Measurements from ENCODE around the gene C19orf81.
"Not testable (repeated sequence)": the region's sequence is repeated elsewhere in the genome, so short reads cannot be mapped to it uniquely, and the experiment has no call there.

Gene C19orf81

DNA sequence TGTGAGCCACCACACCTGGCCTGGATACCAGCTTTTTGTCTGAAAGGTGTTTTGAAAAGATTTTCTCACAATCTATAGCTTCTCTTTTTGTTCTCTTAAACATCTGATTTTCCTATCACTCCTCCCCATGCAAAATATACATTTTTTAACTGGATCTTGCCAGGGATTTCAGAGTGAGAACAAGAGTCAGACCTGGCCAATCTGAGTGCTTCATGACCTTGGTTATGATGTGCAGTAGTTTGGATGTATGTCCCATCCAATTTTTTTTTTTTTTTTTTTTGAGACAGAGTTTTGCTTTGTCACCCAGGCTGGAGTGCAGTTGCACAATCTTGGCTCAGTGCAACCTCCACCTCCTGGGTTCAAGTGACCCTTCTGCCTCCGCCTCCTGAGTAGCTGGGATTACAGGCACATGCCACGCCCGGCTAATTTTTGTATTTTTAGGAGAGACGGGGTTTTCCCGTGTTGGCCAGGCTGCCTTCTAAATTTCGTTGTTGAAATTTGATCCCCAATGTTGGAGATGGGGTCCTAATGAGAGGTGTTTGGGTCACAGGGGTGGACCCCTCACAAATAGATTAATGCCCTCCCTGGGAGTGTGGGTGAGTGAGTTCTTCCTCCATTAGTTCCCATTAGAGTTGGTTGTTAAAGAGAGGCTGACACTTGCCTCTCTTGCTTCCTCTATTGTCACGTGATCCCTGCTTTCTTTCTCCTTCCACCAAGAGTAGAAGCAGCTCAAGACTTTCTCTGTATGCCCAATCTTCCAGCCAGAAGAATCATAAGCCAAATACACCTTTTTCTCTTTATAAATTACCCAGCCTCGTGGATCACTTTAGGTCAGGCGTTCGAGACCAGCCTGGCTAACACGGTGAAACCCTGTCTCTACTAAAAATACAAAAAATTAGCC, 36.5 kb upstream of the C19orf81 start:
- not testable (repeated sequence) for H3K27ac ChIP-seq (ENCODE audit: low read depth, low read length); H3K4me3 ChIP-seq (ENCODE audit: low read length); H3K27me3 ChIP-seq (ENCODE audit: insufficient read depth, low read length); H3K4me1 ChIP-seq (ENCODE audit: insufficient read depth, low read length); H3K9me3 ChIP-seq (ENCODE audit: insufficient read depth, low read depth, low read length); H3K36me3 ChIP-seq (ENCODE audit: insufficient read depth, low read length); H3K9ac ChIP-seq (ENCODE audit: low read depth, low read length)
- 80% methylated on average over 5 of the region's 11 CpGs for WGBS

DNA sequence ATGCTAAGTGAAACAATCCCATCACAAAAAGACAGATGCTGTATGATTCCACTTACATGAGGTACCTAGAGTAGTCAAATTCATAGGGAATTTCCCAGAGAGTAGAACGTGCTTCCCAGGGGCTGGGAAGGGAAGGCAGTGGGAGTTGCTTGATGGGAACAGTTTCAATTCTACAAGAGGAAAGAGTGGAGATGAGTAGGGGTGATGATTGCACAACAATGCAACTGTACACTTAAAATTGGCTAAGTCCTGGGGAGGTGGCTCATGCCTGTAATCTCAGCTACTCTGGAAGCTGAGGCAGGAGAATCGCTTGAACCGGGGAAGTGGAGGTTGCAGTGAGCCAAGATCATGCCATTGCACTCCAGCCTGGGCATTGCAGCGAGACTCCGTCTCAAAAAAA, 30.9 kb upstream of the C19orf81 start:
- not testable (repeated sequence) for H3K27ac ChIP-seq (ENCODE audit: low read depth, low read length); H3K9me3 ChIP-seq (ENCODE audit: insufficient read depth, low read depth, low read length); H3K4me1 ChIP-seq (ENCODE audit: insufficient read depth, low read length); H3K27me3 ChIP-seq (ENCODE audit: insufficient read depth, low read length); H3K36me3 ChIP-seq (ENCODE audit: insufficient read depth, low read length); H3K4me3 ChIP-seq (ENCODE audit: low read length); H3K9ac ChIP-seq (ENCODE audit: low read depth, low read length)
- 85% methylated on average over 4 of the region's 5 CpGs for WGBS

DNA sequence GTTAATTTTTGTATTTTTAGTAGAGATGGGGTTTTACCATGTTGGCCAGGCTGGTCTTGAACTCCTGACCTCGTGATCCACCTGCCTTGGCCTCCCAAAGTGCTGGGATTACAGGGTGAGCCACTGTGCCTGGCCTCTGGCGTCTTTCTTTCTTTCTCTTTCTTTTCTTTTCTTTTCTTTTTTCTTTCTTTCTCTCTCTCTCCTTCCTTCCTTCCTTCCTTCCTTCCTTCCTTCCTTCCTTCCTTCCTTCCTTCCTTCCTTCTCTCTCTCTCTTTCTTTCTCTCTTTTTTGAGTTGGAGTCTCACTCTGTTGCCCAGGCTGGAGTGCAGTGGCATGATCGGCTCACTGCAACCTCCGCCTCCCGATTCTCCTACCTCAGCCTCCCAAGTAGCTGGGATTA, 30.1 kb upstream of the C19orf81 start:
- H3K4me1 ChIP-seq (ENCODE audit: insufficient read depth, low read length); H3K36me3 ChIP-seq (ENCODE audit: insufficient read depth, low read length); H3K4me3 ChIP-seq (ENCODE audit: low read length); H3K9ac ChIP-seq (ENCODE audit: low read depth, low read length); H3K9me3 ChIP-seq (ENCODE audit: insufficient read depth, low read depth, low read length); H3K27ac ChIP-seq (ENCODE audit: low read depth, low read length); H3K27me3 ChIP-seq (ENCODE audit: insufficient read depth, low read length): not testable (repeated sequence)
- WGBS = 81% methylated on average over 5 of the region's 5 CpGs

DNA sequence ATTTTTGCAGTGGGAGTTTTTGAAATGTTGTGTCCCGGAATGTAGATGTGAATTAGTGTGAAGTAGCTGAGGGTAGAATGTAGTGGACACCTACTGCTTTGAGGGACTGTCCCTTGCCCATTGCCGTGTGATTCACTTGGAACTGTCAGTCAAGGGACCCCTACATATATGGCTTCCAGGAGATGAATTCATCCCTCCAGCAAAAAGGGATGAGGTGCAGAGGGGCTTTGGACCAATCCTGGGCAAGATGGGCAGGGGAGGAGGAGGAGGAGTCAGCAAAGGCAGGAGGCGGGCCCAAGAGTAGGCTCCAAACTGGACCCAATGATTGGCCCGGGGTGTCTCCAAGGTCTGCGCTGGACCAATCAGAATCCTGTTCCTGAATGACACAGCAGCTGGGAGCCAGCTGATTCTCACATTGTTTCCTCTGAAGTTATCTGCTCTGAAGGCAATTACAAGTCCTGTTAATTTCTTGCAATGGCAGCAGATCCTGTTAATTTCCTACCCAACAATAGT, 28.8 kb upstream of the C19orf81 start:
- H3K27me3 ChIP-seq (ENCODE audit: insufficient read depth, low read length); H3K4me1 ChIP-seq (ENCODE audit: insufficient read depth, low read length); H3K9me3 ChIP-seq (ENCODE audit: insufficient read depth, low read depth, low read length); H3K36me3 ChIP-seq (ENCODE audit: insufficient read depth, low read length); H3K4me3 ChIP-seq (ENCODE audit: low read length); H3K9ac ChIP-seq (ENCODE audit: low read depth, low read length); H3K27ac ChIP-seq (ENCODE audit: low read depth, low read length): not testable (repeated sequence)
- WGBS = 90% methylated on average over 2 of the region's 5 CpGs

DNA sequence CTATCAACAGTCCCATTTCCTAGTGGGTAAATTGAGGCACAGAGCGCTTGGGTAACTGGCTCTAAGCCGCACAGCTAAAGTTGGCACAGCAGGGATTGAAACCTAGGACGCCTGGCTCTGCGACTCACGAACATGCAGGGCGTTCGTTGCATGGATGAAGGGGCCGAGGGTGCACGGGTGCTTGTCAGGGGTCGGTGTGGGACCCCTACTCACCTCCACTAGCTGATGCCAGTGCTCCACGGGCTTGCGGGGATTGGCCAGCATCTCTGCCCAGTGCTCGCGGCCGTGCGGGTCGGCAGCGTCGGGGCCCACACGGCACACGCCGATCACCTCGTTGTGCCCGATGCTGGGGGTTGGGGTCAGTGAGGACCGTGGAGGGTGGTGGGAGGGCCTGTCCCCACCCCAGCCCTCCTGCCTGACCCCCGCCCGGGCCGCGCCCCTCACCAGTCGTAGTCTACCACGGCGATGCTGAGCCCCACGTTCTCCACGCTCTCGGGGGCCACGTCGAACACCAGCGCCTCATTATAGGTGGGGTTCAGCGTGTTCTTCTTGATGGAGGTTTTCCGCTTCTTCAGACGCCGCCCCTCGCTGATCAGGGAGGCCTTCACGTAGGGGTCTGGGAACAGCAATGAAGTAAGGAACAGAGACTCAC, 24.2 kb upstream of the C19orf81 start:
- no peaks in the 10 kb centered on the region for H3K36me3 ChIP-seq (ENCODE audit: insufficient read depth, low read length)
- H3K9ac ChIP-seq (ENCODE audit: low read depth, low read length) = no peak overlapping the region
- WGBS = 93% methylated on average over 44 of the region's 44 CpGs
- H3K9me3 ChIP-seq (ENCODE audit: insufficient read depth, low read depth, low read length) = peaks cover 16% of the 10 kb centered on the region
- H3K4me1 ChIP-seq (ENCODE audit: insufficient read depth, low read length) = no peaks in the 10 kb centered on the region
- no peak overlapping the region for H3K4me3 ChIP-seq (ENCODE audit: low read length)
- no peak overlapping the region for H3K27ac ChIP-seq (ENCODE audit: low read depth, low read length)
- no peaks in the 10 kb centered on the region for H3K27me3 ChIP-seq (ENCODE audit: insufficient read depth, low read length)

DNA sequence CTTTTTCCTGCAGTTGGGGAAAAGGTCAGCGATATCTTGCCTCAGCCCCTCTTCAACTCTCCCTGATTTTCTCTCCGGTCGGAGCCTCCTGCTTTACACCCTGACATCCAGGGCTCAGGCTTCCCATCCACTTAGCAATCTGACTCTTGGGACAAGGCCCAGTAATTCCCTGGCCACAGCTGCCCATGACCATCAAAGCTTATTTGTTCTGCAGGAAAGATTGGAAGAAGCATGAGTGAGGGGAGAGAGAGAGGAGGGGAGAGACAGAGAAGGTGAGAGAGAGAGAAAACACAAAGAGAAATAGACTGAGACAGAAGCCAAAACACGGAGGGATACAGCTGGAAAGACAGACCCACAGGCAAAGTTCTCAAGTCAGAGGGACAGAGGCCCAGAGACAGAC, 23.2 kb upstream of the C19orf81 start:
- Histone ChIP-seq H3K9me3 (ENCODE audit: insufficient read depth, low read depth, low read length) (peaks cover 16% of the 10 kb centered on the region), H3K9ac (ENCODE audit: low read depth, low read length) (no peak overlapping the region), H3K27ac (ENCODE audit: low read depth, low read length) (no peak overlapping the region), H3K27me3 (ENCODE audit: insufficient read depth, low read length) (no peaks in the 10 kb centered on the region), H3K4me1 (ENCODE audit: insufficient read depth, low read length) (no peaks in the 10 kb centered on the region), H3K36me3 (ENCODE audit: insufficient read depth, low read length) (no peaks in the 10 kb centered on the region), H3K4me3 (ENCODE audit: low read length) (no peak overlapping the region)
- WGBS = 78% methylated on average over 4 of the region's 4 CpGs

DNA sequence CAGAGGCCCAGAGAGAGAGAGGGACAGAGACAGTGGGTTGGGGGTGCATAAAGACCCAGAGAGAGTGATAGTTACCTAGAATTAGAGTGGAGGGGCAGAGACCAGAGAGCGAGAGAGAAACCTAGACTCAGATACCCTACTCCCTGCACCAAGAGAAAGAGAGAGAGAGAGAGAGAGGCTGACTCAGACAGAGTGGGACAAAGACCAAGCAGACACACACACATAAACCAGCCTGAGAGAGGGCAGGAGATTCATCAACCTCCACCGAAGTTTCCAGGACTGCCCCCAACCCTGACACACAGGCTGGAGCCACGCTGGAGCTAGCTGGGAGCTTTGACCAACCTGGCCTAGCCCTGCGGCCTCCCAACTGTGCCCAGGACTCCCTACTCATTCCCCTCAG, 22.4 kb upstream of the C19orf81 start:
- peaks cover 16% of the 10 kb centered on the region for H3K9me3 ChIP-seq (ENCODE audit: insufficient read depth, low read depth, low read length)
- no peak overlapping the region for H3K27ac ChIP-seq (ENCODE audit: low read depth, low read length)
- 74% methylated on average over 3 of the region's 4 CpGs for WGBS
- H3K27me3 ChIP-seq (ENCODE audit: insufficient read depth, low read length) = no peaks in the 10 kb centered on the region
- no peaks in the 10 kb centered on the region for H3K36me3 ChIP-seq (ENCODE audit: insufficient read depth, low read length)
- no peak overlapping the region for H3K4me3 ChIP-seq (ENCODE audit: low read length)
- no peak overlapping the region for H3K9ac ChIP-seq (ENCODE audit: low read depth, low read length)
- H3K4me1 ChIP-seq (ENCODE audit: insufficient read depth, low read length) = no peaks in the 10 kb centered on the region

DNA sequence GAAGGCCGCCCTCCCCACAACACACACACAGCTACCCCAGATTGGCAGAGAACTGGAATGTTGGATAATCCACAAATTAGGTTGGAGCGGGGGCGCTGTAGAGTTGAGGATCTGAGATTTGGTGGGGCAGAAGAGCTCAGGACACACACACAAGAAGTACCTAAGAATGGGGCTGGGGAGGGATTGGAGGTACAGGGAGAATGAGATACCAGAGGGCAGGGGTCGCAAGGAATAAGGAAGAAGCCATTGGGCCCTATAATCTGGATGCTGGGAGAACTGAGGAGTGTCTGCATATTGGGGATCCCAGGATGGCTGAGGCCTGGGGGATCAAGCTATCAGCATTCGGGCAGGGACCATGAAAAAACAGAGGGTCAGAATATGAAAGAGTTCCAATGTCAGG, 21.1 kb upstream of the C19orf81 start:
- Histone ChIP-seq H3K4me1 (ENCODE audit: insufficient read depth, low read length) (no peaks in the 10 kb centered on the region), H3K9me3 (ENCODE audit: insufficient read depth, low read depth, low read length) (peaks cover 16% of the 10 kb centered on the region)
- 89% methylated on average over 4 of the region's 5 CpGs for WGBS

DNA sequence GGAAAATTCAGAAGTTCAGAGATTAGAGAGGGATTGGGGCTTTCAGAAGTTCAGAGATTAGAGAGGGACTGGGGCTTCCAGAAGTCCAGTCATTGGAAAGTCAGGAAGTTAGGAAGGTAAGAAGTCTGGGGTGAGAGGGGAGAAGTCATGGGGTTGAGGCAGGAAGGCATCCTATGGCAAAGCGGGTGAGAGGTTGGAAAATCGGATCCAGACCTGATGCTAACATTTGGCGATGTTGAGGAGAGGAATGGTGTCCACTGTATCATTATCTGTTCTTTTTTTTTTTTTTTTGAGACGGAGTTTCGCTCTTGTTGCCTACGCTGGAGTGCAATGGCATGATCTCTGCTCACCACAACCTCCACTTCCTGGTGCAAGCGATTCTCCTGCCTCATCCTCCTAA, 20.7 kb upstream of the C19orf81 start:
- Histone ChIP-seq H3K9me3 (ENCODE audit: insufficient read depth, low read depth, low read length) (peaks cover 20% of the 10 kb centered on the region), H3K4me3 (ENCODE audit: low read length) (no peak overlapping the region), H3K36me3 (ENCODE audit: insufficient read depth, low read length) (no peaks in the 10 kb centered on the region), H3K9ac (ENCODE audit: low read depth, low read length) (no peak overlapping the region), H3K27me3 (ENCODE audit: insufficient read depth, low read length) (no peaks in the 10 kb centered on the region), H3K27ac (ENCODE audit: low read depth, low read length) (no peak overlapping the region), H3K4me1 (ENCODE audit: insufficient read depth, low read length) (no peaks in the 10 kb centered on the region)
- 89% methylated on average over 7 of the region's 7 CpGs for WGBS

More for the DNA sequence above, 21.1 kb upstream of the C19orf81 start:
- no peak overlapping the region for H3K9ac ChIP-seq (ENCODE audit: low read depth, low read length)
- H3K27me3 ChIP-seq (ENCODE audit: insufficient read depth, low read length) = no peaks in the 10 kb centered on the region
- H3K36me3 ChIP-seq (ENCODE audit: insufficient read depth, low read length) = no peaks in the 10 kb centered on the region
- no peak overlapping the region for H3K4me3 ChIP-seq (ENCODE audit: low read length)
- no peak overlapping the region for H3K27ac ChIP-seq (ENCODE audit: low read depth, low read length)

DNA sequence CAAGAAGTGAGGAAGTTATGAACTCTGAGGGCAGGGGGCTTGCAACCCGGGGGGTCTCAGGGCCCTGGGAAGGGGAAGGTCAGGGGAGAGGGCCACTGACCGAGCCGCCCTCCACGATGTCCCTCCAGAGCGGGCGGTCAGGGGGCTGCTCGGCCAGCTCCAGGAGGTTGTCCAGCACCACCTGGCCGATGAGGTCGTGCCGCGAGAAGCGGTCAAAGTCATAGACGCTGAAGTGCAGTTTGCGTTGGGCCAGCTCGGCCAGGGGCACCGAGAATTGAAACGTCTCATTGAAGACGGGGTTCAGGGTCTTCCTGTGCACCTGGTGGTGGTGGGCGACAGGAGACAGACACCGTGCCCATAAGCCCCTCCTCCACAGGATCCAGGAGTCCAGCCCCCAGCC, 20.1 kb upstream of the C19orf81 start:
- Histone ChIP-seq H3K4me3 (ENCODE audit: low read length) (no peak overlapping the region), H3K9ac (ENCODE audit: low read depth, low read length) (no peak overlapping the region), H3K27me3 (ENCODE audit: insufficient read depth, low read length) (no peaks in the 10 kb centered on the region), H3K36me3 (ENCODE audit: insufficient read depth, low read length) (no peaks in the 10 kb centered on the region), H3K9me3 (ENCODE audit: insufficient read depth, low read depth, low read length) (peaks cover 26% of the 10 kb centered on the region), H3K27ac (ENCODE audit: low read depth, low read length) (no peak overlapping the region), H3K4me1 (ENCODE audit: insufficient read depth, low read length) (no peaks in the 10 kb centered on the region)
- 87% methylated on average over 20 of the region's 20 CpGs for WGBS

DNA sequence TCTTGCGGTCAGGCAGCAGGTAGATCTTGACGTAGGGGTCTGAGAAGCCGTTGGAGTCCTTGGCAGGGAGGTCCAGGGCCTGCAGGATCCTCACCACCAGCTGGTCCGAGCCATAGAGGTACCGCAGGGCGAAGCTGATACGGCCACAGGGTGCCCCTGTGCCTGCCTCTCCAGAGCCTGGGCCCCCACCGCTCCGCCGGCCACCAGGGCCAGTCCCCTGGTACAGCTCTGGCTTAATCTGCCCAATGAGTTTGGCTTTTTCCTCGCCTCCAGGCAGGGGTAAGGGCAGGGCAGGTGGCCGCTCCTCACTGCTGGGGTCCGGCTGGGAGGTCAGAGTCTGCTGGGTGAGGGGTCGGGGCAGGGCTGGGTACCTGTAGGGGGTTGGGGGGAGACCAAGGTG, 19.4 kb upstream of the C19orf81 start:
- Histone ChIP-seq H3K27ac (ENCODE audit: low read depth, low read length) (no peak overlapping the region), H3K9me3 (ENCODE audit: insufficient read depth, low read depth, low read length) (peaks cover 29% of the 10 kb centered on the region), H3K27me3 (ENCODE audit: insufficient read depth, low read length) (no peaks in the 10 kb centered on the region), H3K36me3 (ENCODE audit: insufficient read depth, low read length) (no peaks in the 10 kb centered on the region), H3K9ac (ENCODE audit: low read depth, low read length) (no peak overlapping the region), H3K4me1 (ENCODE audit: insufficient read depth, low read length) (no peaks in the 10 kb centered on the region), H3K4me3 (ENCODE audit: low read length) (no peak overlapping the region)
- WGBS = 90% methylated on average over 14 of the region's 14 CpGs

Data from HUES64 (cell line).